Liver (tissue), 9 donors: ENCODE data around the gene SIKE1. TPM values are rescaled to one million over a fixed set of nuclear protein-coding genes. Genes with fewer than 3 reads are reported as not detected.
"Not testable (repeated sequence)": the region's sequence is repeated elsewhere in the genome, so short reads cannot be mapped to it uniquely, and the experiment has no call there.

Experiments used
- DNase-seq: peaks from one replicate; pipeline ENCODE4 v3.0.0-alpha.2; 2017; ENCODE audit warnings: low spot score
- H3K27ac ChIP-seq, 2 donors: one replicate each; pipeline ENCODE4 v1.7.0; 2013; ENCODE audit warnings: inconsistent platforms in 2 of 2, low read length in 2 of 2, control low read depth in 1 of 2, low read depth in 1 of 2, mild to moderate bottlenecking in 1 of 2
- H3K27me3 ChIP-seq, 4 donors: one replicate each; pipeline versions ENCODE4 v1.6.1 to v1.7.0; 2013; ENCODE audit warnings: low read length in 3 of 4, inconsistent platforms in 1 of 4, mild to moderate bottlenecking in 1 of 4, moderate library complexity in 1 of 4; ENCODE audit not compliant: control insufficient read depth in 4 of 4, insufficient read depth in 4 of 4
- H3K36me3 ChIP-seq, 4 donors: one replicate each; pipeline versions ENCODE4 v1.6.1 to v1.7.0; 2013; ENCODE audit warnings: low read length in 3 of 4, mild to moderate bottlenecking in 3 of 4, low read depth in 1 of 4, moderate library complexity in 1 of 4; ENCODE audit not compliant: control insufficient read depth in 4 of 4, insufficient read depth in 3 of 4
- H3K4me1 ChIP-seq, 4 donors: one replicate each; pipeline versions ENCODE4 v1.6.1 to v1.7.0; 2013; ENCODE audit warnings: low read length in 3 of 4, mild to moderate bottlenecking in 3 of 4, moderate library complexity in 1 of 4; ENCODE audit not compliant: control insufficient read depth in 4 of 4, insufficient read depth in 4 of 4
- H3K4me3 ChIP-seq, 3 donors: one replicate each; pipeline versions ENCODE4 v1.6.1 to v1.7.0; 2013; ENCODE audit warnings: low read length in 3 of 3, control low read depth in 1 of 3, low read depth in 1 of 3, mild to moderate bottlenecking in 1 of 3
- H3K9ac ChIP-seq, 2 donors: one replicate each; pipeline ENCODE4 v1.7.0; 2013; ENCODE audit warnings: low read length in 2 of 2, mild to moderate bottlenecking in 2 of 2, moderate library complexity in 2 of 2, control low read depth in 1 of 2, low read depth in 1 of 2
- H3K9me3 ChIP-seq, 4 donors: one replicate each; pipeline versions ENCODE4 v1.6.1 to v1.7.0; 2013; ENCODE audit warnings: low read length in 3 of 4; ENCODE audit not compliant: control insufficient read depth in 4 of 4
- FOXA2 ChIP-seq: IDR thresholded peaks from 2 replicates; pipeline ENCODE4 v1.6.1; 2016; ENCODE audit warnings: antibody characterized with exemption
- GABPA ChIP-seq, 2 donors: IDR thresholded peaks in 1 of 2; conservative IDR thresholded peaks in 1 of 2; 2 replicates each; pipeline ENCODE4 v1.6.1; 2016; ENCODE audit warnings: antibody characterized with exemption in 2 of 2, mild to moderate bottlenecking in 1 of 2, moderate library complexity in 1 of 2
- HNF4A ChIP-seq, 2 donors: conservative IDR thresholded peaks; 2 replicates each; pipeline ENCODE4 v1.6.1; 2016; ENCODE audit warnings: antibody characterized with exemption in 2 of 2, mild to moderate bottlenecking in 2 of 2
- HNF4G ChIP-seq: IDR thresholded peaks from 2 replicates; pipeline ENCODE4 v1.6.1; 2016; ENCODE audit warnings: antibody characterized with exemption
- JUND ChIP-seq, 2 donors: IDR thresholded peaks; 2 replicates each; pipeline ENCODE4 v1.6.1; 2016; ENCODE audit warnings: antibody characterized with exemption in 2 of 2
- MAX ChIP-seq: IDR thresholded peaks from 2 replicates; pipeline ENCODE4 v1.6.1; 2016; ENCODE audit warnings: antibody characterized with exemption
- RAD21 ChIP-seq, 2 donors: IDR thresholded peaks; 2 replicates each; pipeline ENCODE4 v1.6.1; 2016; ENCODE audit warnings: antibody characterized with exemption in 2 of 2, mild to moderate bottlenecking in 2 of 2
- RXRA ChIP-seq, 2 donors: IDR thresholded peaks; 2 replicates each; pipeline ENCODE4 v1.6.1; 2017 to 2018; ENCODE audit warnings: antibody characterized with exemption in 2 of 2, mild to moderate bottlenecking in 1 of 2
- SP1 ChIP-seq: IDR thresholded peaks from 2 replicates; pipeline ENCODE4 v1.6.1; 2018; ENCODE audit warnings: antibody characterized with exemption, mild to moderate bottlenecking
- TAF1 ChIP-seq: conservative IDR thresholded peaks from 2 replicates; pipeline ENCODE4 v1.6.1; 2016; ENCODE audit warnings: antibody characterized with exemption, mild to moderate bottlenecking
- YY1 ChIP-seq: IDR thresholded peaks from 2 replicates; pipeline ENCODE4 v1.6.1; 2016; ENCODE audit warnings: antibody characterized with exemption, mild to moderate bottlenecking
- WGBS: extraction: QIAGEN DNeasy Blood & Tissue Kit; methylation state at CpG from one replicate; pipeline ENCODE4 v1.1.7; 2013; 5-methylcytosine and 5-hydroxymethylcytosine counted together
- polyA plus RNA-seq, 2 donors: library from polyadenylated mRNA; stranded (reverse) in 1 of 2; unstranded in 1 of 2; fragments of 200-250 nt in 1 of 2; fragments of >200 nt in 1 of 2; fragmentation: Nextera tagmentation in 1 of 2; extraction: Ambion mirVana in 1 of 2; gene quantifications; one replicate each; pipeline versions ENCODE4 v1.2.1 to v1.2.3, GENCODE V29; 2013 to 2015
- total RNA-seq, 2 donors: library from RNA; depleted of rRNA; stranded (reverse); fragments of >200 nt; gene quantifications; one replicate each; pipeline ENCODE4 v1.2.3, GENCODE V29; 2014
- TF ChIP-seq, protein P1 (sequence below): fragments of 150-350 bp; IDR thresholded peaks from 2 replicates; pipeline ENCODE4 v1.5.1; 2017; ENCODE audit warnings: improper control_type of control experiment, low read depth, low read length; ENCODE audit not compliant: missing input control
- TF ChIP-seq, protein P2 (sequence below): IDR thresholded peaks from 2 replicates; pipeline ENCODE4 v1.6.1; 2016; ENCODE audit warnings: antibody characterized with exemption, mild to moderate bottlenecking
- donor health status: healthy.
- donor health status: healthy.
- donor health status: healthy.
- donor health status: healthy.
- donor health status: healthy.

The SIKE1 gene
- total and polyA plus RNA-seq, 4 donors = 12.0 to 40.4 (median 22.6) TPM

DNA sequence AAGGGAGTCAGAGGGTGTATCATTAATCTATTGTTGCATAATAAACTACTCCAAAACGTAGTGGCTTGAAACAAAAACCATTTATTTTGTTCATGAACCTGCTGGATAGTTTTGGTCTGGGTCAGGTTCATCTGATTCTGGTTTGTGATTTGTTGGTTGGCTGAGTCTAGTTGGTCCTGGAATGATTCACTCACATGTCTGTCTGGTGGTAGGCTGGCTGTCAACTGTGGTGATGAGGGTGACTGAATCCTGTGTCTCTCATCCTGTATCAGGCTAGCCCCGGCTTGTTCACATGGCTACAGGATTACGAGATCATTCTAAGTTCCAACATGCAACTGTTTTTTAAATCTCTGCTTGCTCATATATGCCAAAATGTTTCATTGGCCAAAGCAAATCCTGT is 22.5 kb upstream of the SIKE1 start:
- H3K36me3 ChIP-seq = no peaks in the 10 kb centered on the region
- no peak for TF ChIP-seq TAF1
- no peak for TF ChIP-seq FOXA2
- TF ChIP-seq RAD21 (IDR thresholded peaks at IDR 0.05) = no peak
- no peak for TF ChIP-seq YY1
- no peak for TF ChIP-seq GABPA (IDR thresholded peaks at IDR 0.05 in 1 of 2, conservative IDR thresholded peaks at IDR 0.05 in 1 of 2)
- TF ChIP-seq MAX = no peak
- TF ChIP-seq, protein P1, sequence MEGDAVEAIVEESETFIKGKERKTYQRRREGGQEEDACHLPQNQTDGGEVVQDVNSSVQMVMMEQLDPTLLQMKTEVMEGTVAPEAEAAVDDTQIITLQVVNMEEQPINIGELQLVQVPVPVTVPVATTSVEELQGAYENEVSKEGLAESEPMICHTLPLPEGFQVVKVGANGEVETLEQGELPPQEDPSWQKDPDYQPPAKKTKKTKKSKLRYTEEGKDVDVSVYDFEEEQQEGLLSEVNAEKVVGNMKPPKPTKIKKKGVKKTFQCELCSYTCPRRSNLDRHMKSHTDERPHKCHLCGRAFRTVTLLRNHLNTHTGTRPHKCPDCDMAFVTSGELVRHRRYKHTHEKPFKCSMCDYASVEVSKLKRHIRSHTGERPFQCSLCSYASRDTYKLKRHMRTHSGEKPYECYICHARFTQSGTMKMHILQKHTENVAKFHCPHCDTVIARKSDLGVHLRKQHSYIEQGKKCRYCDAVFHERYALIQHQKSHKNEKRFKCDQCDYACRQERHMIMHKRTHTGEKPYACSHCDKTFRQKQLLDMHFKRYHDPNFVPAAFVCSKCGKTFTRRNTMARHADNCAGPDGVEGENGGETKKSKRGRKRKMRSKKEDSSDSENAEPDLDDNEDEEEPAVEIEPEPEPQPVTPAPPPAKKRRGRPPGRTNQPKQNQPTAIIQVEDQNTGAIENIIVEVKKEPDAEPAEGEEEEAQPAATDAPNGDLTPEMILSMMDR = no peak
- TF ChIP-seq, protein P2, sequence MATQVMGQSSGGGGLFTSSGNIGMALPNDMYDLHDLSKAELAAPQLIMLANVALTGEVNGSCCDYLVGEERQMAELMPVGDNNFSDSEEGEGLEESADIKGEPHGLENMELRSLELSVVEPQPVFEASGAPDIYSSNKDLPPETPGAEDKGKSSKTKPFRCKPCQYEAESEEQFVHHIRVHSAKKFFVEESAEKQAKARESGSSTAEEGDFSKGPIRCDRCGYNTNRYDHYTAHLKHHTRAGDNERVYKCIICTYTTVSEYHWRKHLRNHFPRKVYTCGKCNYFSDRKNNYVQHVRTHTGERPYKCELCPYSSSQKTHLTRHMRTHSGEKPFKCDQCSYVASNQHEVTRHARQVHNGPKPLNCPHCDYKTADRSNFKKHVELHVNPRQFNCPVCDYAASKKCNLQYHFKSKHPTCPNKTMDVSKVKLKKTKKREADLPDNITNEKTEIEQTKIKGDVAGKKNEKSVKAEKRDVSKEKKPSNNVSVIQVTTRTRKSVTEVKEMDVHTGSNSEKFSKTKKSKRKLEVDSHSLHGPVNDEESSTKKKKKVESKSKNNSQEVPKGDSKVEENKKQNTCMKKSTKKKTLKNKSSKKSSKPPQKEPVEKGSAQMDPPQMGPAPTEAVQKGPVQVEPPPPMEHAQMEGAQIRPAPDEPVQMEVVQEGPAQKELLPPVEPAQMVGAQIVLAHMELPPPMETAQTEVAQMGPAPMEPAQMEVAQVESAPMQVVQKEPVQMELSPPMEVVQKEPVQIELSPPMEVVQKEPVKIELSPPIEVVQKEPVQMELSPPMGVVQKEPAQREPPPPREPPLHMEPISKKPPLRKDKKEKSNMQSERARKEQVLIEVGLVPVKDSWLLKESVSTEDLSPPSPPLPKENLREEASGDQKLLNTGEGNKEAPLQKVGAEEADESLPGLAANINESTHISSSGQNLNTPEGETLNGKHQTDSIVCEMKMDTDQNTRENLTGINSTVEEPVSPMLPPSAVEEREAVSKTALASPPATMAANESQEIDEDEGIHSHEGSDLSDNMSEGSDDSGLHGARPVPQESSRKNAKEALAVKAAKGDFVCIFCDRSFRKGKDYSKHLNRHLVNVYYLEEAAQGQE = no peak
- TF ChIP-seq SP1 = no peak
- TF ChIP-seq RXRA (IDR thresholded peaks at IDR 0.05) = no peak
- no peak for DNase-seq
- no peak overlapping the region for H3K27ac ChIP-seq
- H3K9ac ChIP-seq = no peak overlapping the region
- no peak overlapping the region for H3K4me3 ChIP-seq
- 64% methylated on average over 3 of the region's 3 CpGs for WGBS
- H3K9me3 ChIP-seq = no peaks in the 10 kb centered on the region
- peaks cover 0 to 7% (median 2%) of the 10 kb centered on the region in 4 donors for H3K27me3 ChIP-seq
- H3K4me1 ChIP-seq = no peaks in the 10 kb centered on the region

DNA sequence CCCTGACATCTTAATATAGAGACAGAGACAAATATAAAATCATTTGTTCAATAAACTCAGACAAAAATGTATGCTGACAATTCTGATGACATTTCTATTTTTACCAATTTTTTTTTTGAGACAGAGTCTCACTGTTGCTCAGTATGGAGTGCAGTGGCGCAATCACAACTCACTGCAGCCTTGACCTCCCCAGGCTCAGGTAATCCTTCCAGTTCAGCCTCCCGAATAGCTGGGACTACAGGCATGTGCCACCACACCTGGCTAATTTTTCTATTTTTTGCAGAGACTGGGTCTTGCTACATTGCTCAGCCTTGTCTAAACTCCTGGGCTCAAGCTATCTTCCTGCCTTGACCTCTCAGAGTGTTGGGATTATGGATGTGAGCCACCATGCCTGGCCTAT is 13.6 kb upstream of the SIKE1 start:
- DNase-seq = no peak

DNA sequence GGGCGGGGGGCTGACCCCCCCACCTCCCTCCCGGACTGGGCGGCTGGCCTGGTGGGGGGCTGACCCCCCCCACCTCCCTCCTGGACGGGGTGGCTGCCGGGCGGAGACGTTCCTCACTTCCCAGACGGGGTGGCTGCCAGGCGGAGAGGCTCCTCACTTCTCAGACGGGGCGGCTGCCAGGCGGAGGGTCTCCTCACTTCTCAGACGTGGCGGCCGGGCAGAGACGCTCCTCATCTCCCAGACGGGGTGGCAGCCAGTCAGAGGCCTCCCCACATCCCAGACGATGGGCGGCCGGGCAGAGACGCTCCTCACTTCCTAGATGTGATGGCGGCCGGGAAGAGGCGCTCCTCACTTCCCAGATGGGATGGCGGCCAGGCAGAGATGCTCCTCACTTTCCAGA is 10.1 kb upstream of the SIKE1 start:
- DNase-seq, H3K27ac ChIP-seq, H3K27me3 ChIP-seq, H3K4me3 ChIP-seq, H3K4me1 ChIP-seq, H3K9me3 ChIP-seq, H3K9ac ChIP-seq, H3K36me3 ChIP-seq: not testable (repeated sequence)
- 91% methylated on average over 25 of the region's 25 CpGs for WGBS

More for the DNA sequence above, 13.6 kb upstream of the SIKE1 start:
- no peak for TF ChIP-seq HNF4G
- no peak for TF ChIP-seq YY1
- TF ChIP-seq FOXA2 = no peak
- no peak for TF ChIP-seq GABPA (IDR thresholded peaks at IDR 0.05 in 1 of 2, conservative IDR thresholded peaks at IDR 0.05 in 1 of 2)
- TF ChIP-seq HNF4A (conservative IDR thresholded peaks at IDR 0.05) = no peak
- TF ChIP-seq JUND (IDR thresholded peaks at IDR 0.05) = no peak
- TF ChIP-seq SP1 = no peak
- TF ChIP-seq RXRA (IDR thresholded peaks at IDR 0.05) = no peak
- TF ChIP-seq MAX = no peak
- Histone ChIP-seq H3K4me1 (no peaks in the 10 kb centered on the region), H3K4me3 (no peak overlapping the region), H3K9me3 (no peaks in the 10 kb centered on the region), H3K36me3 (no peaks in the 10 kb centered on the region), H3K27ac (no peak overlapping the region), H3K27me3 (peaks cover 0 to 7% (median 1%) of the 10 kb centered on the region in 4 donors), H3K9ac (no peak overlapping the region)
- 74% methylated on average over 2 of the region's 2 CpGs for WGBS

DNA sequence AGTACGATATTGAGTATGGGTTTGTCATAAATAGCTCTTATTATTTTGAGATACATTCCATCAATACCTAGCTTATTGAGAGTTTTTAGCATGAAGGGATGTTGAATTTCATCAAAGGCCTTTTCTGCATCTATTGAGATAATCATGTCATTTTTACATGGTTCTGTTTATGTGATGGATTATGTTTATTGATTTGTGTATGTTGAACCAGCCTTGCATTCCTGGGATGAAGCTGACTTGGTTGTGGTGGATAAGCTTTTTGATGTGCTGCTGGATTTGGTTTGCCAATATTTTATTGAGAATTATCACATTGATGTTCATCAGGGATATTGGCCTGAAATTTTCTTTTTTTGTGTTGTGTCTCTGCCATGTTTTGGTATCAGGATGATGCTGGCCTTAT is 6.0 kb upstream of the SIKE1 start:
- H3K4me3 ChIP-seq, H3K9me3 ChIP-seq, H3K36me3 ChIP-seq, H3K4me1 ChIP-seq, H3K27me3 ChIP-seq, H3K9ac ChIP-seq, H3K27ac ChIP-seq, DNase-seq: not testable (repeated sequence)
- 85% methylated on average over 1 of the region's 1 CpG for WGBS
